DMS53 (cell line): ENCODE results near the gene INPP4A.
A peak's percentile ranks its signal among the peaks of the same experiment; 100 is the strongest.
"Not testable (repeated sequence)": the region's sequence is repeated elsewhere in the genome, so short reads cannot be mapped to it uniquely, and the experiment has no call there.

Experiments used
- DNase-seq: peaks from one replicate; lab custom pipeline; 2025; lab: John Stamatoyannopoulos, UW

The INPP4A gene

GRCh38 chr2:98444436-98445176 lies at the start of gene INPP4A:
Gene INPP4A, plus strand, starts transcription at chr2:98444858. Its CDS starts 75,191 bp downstream, at chr2:98520049.
- peak; percentile 93 for DNase-seq

- DNase-seq = no peak
Observed at GRCh38 chr2:98395977-98396376, 48.7 kb upstream of the INPP4A start.

GRCh38 chr2:98396745-98397355 lies 47.8 kb upstream of the INPP4A start:
- DNase-seq = no peak

GRCh38 chr2:98399140-98399539 lies 45.5 kb upstream of the INPP4A start:
- no peak for DNase-seq

GRCh38 chr2:98403878-98404277 lies 40.8 kb upstream of the INPP4A start:
- no peak for DNase-seq

- no peak for DNase-seq
Observed at GRCh38 chr2:98404556-98405250, 40.0 kb upstream of the INPP4A start.

GRCh38 chr2:98405301-98405700 lies 39.4 kb upstream of the INPP4A start:
- DNase-seq = no peak

- DNase-seq = no peak
Observed at GRCh38 chr2:98408155-98408554, 36.5 kb upstream of the INPP4A start.

- peak; percentile 90 for DNase-seq
Observed at GRCh38 chr2:98412751-98413458, 31.8 kb upstream of the INPP4A start.

GRCh38 chr2:98414246-98414645 lies 30.4 kb upstream of the INPP4A start:
- DNase-seq = peak; percentile 94

GRCh38 chr2:98415719-98416248 lies 28.9 kb upstream of the INPP4A start:
- not testable (repeated sequence) for DNase-seq

GRCh38 chr2:98416383-98417159 lies 28.1 kb upstream of the INPP4A start:
- DNase-seq = no peak

GRCh38 chr2:98419544-98419943 lies 25.1 kb upstream of the INPP4A start:
- no peak for DNase-seq

- DNase-seq = no peak
Observed at GRCh38 chr2:98419977-98420725, 24.5 kb upstream of the INPP4A start.

- peak; percentile 49 for DNase-seq
Observed at GRCh38 chr2:98422449-98422848, 22.2 kb upstream of the INPP4A start.

- DNase-seq = no peak
Observed at GRCh38 chr2:98426771-98427170, 17.9 kb upstream of the INPP4A start.

GRCh38 chr2:98432145-98432544 lies 12.5 kb upstream of the INPP4A start:
- no peak for DNase-seq

- DNase-seq = no peak
Observed at GRCh38 chr2:98433363-98433964, 11.2 kb upstream of the INPP4A start.

- no peak for DNase-seq
Observed at GRCh38 chr2:98434492-98434891, 10.2 kb upstream of the INPP4A start.

GRCh38 chr2:98435670-98436069 lies 9.0 kb upstream of the INPP4A start:
- peak; percentile 92 for DNase-seq
